ENCODE results near the gene NDUFAB1.
A peak's percentile ranks its signal among the peaks of the same experiment; 100 is the strongest.
"Not testable (repeated sequence)": the region's sequence is repeated elsewhere in the genome, so short reads cannot be mapped to it uniquely, and the experiment has no call there.

The NDUFAB1 gene

DNA sequence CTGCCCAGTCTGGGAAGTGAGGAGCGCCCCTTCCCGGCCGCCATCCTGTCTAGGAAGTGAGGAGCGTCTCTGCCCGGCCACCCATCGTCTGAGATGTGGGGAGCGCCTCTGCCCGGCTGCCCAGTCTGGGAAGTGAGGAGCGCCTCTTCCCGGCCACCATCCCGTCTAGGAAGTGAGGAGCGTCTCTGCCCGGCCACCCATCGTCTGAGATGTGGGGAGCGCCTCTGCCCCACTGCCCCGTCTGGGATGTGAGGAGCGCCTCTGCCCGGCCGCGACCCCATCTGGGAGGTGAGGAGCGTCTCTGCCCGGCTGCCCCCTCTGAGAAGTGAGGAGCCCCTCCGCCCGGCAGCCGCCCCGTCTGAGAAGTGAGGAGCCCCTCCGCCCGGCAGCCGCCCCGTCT, 12.8 kb downstream of the NDUFAB1 start:
- DNase-seq = not testable (repeated sequence)

DNA sequence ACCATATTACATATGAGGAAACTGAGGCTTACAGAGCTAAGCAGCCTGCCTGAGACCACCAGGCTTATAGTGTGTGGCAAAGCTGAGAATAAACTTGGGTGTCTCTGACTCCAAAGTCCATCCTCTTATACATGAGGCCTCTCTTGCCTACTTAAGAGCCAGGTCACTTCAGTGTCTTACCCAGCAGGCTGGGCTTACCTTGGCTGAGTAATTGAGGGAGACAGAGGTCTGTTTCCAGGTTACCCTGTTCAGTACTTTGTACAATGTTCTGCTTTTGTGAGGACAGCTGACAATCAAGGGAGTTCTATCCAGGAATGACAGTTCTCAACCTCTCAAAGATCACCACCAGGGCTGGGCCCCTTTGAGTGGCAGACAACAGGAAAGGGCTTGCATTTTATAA, 14.4 kb downstream of the NDUFAB1 start:
- no peak for DNase-seq

- DNase-seq = no peak
Measured at GRCh38 chr16:23580391-23580790, 15.7 kb downstream of the NDUFAB1 start.

GRCh38 chr16:23579371-23579770, 16.7 kb downstream of the NDUFAB1 start:
- DNase-seq = no peak

- DNase-seq = no peak
Measured at GRCh38 chr16:23578101-23578830, 17.9 kb downstream of the NDUFAB1 start.

GRCh38 chr16:23577493-23577892, 18.6 kb downstream of the NDUFAB1 start:
- no peak for DNase-seq

DNA sequence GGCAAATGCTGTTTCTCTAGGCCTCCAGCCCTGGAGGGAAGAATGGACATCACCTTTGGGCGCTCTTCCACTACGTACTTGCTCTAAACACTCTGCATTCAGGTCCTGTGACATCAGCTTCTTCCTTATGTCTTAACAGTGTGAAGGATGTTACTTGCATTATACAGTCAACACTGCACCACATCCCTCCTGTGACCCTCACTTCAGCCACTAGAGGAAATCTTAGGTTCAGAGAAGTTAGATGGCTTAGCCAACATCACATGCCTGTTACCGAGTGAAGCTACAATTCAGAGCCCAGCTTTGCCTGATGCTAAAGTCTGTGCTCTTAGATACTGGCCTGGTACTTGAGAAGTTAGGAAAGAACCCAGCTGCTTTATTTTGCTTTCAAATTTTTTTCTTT, 20.3 kb downstream of the NDUFAB1 start:
- DNase-seq = no peak

GRCh38 chr16:23573817-23574216, 22.3 kb downstream of the NDUFAB1 start:
- DNase-seq = no peak

- DNase-seq = no peak
Measured at GRCh38 chr16:23572394-23572793, 23.7 kb downstream of the NDUFAB1 start.

DNA sequence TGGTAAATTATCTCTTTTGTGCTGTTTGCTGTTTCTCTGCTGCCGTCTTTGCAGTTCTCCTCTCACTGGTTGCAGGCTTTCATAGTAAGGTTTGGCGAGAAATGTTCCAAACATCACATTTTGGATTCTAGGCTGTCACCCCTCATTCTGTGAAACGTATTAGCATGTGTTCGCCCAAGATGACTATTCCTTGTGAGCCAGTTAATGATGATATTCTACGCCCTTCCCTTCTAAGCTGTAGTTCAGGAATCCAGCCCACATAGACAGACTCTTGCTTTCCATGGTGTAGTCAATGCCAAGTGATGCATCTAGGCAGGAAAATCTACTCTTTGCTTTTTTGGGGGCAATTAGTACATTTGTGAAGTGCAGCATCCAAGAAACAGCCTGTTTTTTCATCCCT, 24.2 kb downstream of the NDUFAB1 start:
- no peak for DNase-seq

DNA sequence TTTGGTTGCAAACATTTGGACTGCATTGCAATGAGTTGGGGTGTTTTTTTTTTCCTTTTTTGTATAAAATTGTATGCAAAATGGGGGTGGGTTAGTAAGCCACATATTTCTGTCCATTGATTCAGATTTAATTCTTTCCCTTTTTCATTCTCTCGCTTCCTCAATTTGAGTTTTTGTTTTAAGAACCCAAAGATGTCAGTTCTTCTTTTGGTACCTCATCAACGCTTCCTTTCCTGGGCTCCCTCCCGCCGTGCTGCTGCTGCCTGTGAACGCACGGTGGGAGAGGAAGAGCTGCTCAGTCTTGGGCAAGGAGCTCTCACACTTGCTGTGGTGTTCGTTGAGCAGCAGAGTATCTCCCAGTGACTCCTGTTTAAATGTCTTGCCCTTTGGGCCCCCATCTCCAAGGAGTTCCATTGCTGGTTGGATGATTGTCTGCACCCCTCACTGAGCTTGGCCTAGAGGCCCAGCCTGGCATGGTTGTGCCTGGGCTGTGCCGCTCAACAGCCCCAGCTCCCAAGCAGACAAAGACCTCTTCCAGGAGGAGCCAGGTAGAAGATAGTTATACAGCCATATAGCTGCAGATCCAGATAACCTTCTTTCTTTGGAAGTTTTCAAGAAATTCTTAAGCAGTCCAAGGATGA, 25.0 kb downstream of the NDUFAB1 start:
- DNase-seq = no peak

DNA sequence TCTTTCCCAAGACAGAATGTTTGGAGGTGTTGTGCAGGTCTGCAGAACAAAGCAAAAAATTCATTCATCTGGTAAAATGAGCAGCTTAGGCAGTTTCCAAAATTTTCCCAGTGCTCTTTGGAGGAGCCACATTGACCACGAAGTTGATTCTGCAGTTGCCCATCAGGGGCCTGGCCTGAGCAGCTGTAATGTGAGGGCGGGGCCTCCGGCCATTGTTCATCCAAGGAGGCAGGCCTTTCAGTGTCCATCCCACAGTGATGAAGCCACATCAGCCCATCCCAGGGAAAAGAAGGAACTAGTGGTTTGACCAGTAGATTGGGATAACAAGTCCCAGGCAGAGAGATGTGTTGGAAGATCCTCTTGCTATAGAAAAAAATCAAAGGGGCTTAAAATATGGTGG, 28.5 kb downstream of the NDUFAB1 start:
- DNase-seq = no peak

- no peak for DNase-seq
Measured at GRCh38 chr16:23566724-23567123, 29.4 kb downstream of the NDUFAB1 start.

DNA sequence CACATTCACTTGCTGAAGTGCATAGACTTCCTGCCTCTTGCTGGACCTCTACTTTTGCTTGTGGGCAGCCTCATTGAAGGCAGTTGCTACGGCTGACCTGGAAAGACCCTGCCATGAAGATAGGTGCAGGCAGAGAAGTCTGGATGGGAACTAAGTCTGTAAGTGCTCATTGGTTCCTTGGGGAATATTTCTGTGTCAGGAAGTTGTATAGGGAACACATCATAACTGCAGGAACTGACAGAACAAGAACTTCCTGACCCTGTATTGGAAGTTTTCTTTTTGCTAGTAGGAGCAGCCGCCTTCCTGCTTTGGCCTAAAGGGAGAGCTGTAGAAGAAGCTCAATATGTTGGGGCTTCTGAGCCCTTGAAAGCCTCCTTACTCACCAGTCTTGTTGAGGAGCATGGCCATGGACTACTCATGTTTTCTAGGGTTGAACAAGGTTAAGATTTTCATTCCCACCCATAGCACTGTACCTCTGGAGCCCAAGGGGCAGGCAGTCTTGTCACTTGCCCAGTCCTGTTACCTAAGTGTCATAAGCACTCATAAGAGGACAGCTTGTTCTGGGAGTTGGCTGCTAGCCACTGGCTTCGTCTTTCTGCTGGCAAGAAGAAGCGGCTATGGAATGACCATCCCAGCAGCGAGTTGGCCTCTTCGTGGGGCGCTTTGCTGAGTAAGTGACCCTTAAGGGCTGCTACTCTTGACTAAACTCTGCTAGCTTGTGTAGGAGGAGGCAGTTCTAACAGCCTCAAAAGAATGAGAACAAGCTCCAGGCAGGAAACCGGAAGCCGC, 31.3 kb downstream of the NDUFAB1 start:
- no peak for DNase-seq

DNA sequence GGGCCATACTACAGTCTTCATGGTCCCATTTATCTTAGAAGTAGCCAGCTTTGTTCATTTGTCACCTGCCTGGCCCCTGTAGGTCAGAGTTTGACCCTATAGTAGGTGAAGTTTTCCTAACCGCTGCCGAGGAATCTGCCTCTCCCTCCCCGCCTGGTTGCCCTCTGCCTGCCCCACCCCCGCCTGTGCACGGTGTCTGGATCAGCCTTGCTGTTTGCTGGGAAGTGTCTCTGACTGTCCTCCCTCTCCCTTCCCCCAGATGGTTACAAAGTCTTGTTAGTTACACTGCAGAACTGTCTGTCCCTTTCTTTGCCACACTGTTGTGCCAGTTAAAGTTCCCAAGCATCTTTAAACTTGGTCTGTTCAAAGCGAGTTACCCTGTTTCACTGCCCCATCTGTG, 32.9 kb downstream of the NDUFAB1 start:
- no peak for DNase-seq

GRCh38 chr16:23562505-23562904, 33.6 kb downstream of the NDUFAB1 start:
- no peak for DNase-seq

DNA sequence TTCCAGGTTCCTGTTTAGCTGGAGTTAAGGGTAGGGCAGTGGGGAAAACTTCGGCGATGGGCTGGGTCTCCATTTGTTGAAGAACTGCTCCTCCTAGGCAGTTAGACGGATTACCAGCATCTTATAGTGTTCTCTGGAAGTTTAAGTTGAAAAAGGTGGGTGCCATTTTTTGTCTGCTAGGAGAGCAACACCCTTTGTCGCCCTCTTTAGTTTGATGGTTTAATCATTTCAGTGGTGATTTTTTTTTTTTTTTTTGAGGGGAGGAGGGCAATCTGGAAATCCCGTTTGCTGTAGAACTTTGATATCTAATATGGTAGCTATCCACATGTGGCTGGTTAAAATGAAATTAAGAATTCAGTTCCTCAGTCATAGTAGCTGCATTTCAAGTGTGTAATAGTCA, 34.5 kb downstream of the NDUFAB1 start:
- DNase-seq = no peak

DNA sequence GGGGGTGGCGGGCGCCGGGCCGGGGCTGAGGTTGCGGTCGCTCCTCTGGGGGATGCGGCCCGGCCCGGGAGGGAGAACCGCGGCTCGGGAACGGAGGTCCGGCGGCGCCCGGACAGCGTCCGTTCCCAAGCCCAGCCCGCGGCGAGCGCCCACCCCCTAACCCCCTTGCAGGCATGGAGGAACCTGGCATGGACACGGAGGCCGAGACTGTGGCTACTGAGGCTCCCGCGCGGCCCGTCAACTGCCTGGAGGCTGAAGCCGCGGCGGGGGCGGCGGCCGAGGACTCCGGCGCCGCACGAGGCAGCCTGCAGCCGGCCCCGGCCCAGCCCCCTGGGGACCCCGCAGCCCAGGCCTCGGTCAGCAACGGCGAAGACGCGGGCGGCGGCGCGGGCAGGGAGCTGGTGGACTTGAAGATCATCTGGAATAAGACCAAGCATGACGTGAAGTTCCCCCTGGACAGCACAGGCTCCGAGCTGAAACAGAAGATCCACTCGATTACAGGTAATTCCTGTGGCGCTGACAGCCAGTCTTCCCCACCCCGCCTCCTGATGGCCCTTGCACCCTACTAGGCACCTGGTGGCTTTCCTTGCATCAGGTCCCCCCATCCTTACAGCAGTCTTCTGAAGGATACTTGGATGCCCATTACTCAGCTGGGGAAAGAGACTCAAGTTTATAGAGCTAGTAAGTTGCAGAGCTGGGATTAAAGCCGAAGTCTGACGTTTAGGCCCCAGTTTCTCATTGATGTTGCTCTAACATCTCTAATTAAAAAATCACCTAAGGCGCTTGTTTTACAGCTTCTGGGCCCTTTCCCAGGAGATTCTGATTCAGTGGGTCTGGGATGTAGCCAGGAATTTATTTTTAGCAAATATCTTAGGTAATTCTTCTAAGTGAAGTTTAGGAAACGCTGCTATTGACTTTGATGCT, 38.1 kb downstream of the NDUFAB1 start:
- DNase-seq = no peak

GRCh38 chr16:23556881-23557778, 39.0 kb downstream of the NDUFAB1 start, which contains the start of the genes EARS2 and UBFD1:
TSS of gene EARS2 (minus strand) at chr16:23557350. CDS start at chr16:23557343, 7 bp downstream.
TSS of gene UBFD1 (plus strand) at chr16:23557727. CDS start at chr16:23557743, 16 bp downstream.
- DNase-seq = peak; percentile 97

DNA sequence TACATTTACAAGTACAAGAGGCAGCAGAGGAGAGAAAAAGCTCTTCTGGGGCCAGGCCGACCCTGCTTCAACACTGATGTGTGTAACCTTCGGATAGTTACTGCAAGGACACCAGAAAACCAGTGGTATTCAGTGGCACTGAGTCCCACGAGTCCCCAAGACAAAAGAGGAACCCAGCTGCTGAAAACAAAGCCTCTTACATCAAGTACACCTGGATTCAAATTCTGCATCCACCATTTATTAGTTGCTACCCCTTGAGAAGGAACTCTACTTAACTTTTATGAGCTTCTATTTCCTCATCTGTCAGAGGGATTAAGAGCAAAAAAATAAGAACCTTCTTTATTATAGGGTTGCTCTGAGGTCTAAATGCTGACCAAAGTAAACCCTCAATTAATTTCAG, 41.6 kb downstream of the NDUFAB1 start:
- no peak for DNase-seq

- no peak for DNase-seq
Measured at GRCh38 chr16:23552161-23552560, 44.0 kb downstream of the NDUFAB1 start.

GRCh38 chr16:23549938-23550337, 46.2 kb downstream of the NDUFAB1 start:
- DNase-seq = no peak

Data from activated CD8-positive, alpha-beta memory T cell treated with anti-CD3 and anti-CD28 coated beads, Interleukin-2, amount 50 U/mL, for 4 hours (primary cell).